SH-SY5Y (cell line): ENCODE data around the gene RABL6.
"Not testable (repeated sequence)": the region's sequence is repeated elsewhere in the genome, so short reads cannot be mapped to it uniquely, and the experiment has no call there.

Experiments used
- GATA2 ChIP-seq: IDR thresholded peaks from 2 replicates; pipeline ENCODE4 v1.6.1; 2011; ENCODE audit warnings: mild to moderate bottlenecking, low read depth, low read length
- GATA3 ChIP-seq: IDR thresholded peaks from 2 replicates; pipeline ENCODE4 v1.6.1; 2011; ENCODE audit warnings: low read depth, mild to moderate bottlenecking, low read length, moderate library complexity

GRCh38 chr9:136842380-136842948 lies 34.7 kb downstream of the RABL6 start, which contains the start of gene AJM1:
- TF ChIP-seq GATA2, GATA3: not testable (repeated sequence)
